Aorta (tissue), 5 donors: Measurements from ENCODE around the gene GFOD1. TPM values are rescaled to one million over a fixed set of nuclear protein-coding genes. Genes with fewer than 3 reads are reported as not detected.
"Not testable (repeated sequence)": the region's sequence is repeated elsewhere in the genome, so short reads cannot be mapped to it uniquely, and the experiment has no call there.

ENCODE experiments used
- ATAC-seq: fragments of 200-7000 bp; cut with Tn5 transposase; one replicate; pipeline ENCODE4 v1.9.1; 2022; ENCODE audit warnings: moderate library complexity; ENCODE audit not compliant: low FRiP score
- DNase-seq, 2 donors: peaks; one replicate each; pipeline ENCODE4 v3.0.0-alpha.2; 2020
- H3K27ac ChIP-seq, 2 donors: one replicate each; pipeline ENCODE4 v1.5.1; 2013; ENCODE audit warnings: low read length in 2 of 2, mild to moderate bottlenecking in 2 of 2, moderate library complexity in 2 of 2, control low read depth in 1 of 2, inconsistent platforms in 1 of 2, low read depth in 1 of 2
- H3K27me3 ChIP-seq, 2 donors: one replicate each; pipeline ENCODE4 v1.6.1; 2013; ENCODE audit warnings: control low read depth in 1 of 2, low read length in 1 of 2, mild to moderate bottlenecking in 1 of 2, moderate library complexity in 1 of 2; ENCODE audit not compliant: insufficient read depth in 2 of 2, control insufficient read depth in 1 of 2
- H3K36me3 ChIP-seq, 2 donors: one replicate each; pipeline ENCODE4 v1.6.1; 2013; ENCODE audit warnings: control low read depth in 1 of 2, low read length in 1 of 2, mild to moderate bottlenecking in 1 of 2; ENCODE audit not compliant: insufficient read depth in 2 of 2, control insufficient read depth in 1 of 2
- H3K4me1 ChIP-seq, 2 donors: one replicate each; pipeline ENCODE4 v1.6.1; 2013; ENCODE audit warnings: low read length in 2 of 2, control low read depth in 1 of 2, mild to moderate bottlenecking in 1 of 2, moderate library complexity in 1 of 2; ENCODE audit not compliant: insufficient read depth in 2 of 2, control insufficient read depth in 1 of 2
- H3K4me3 ChIP-seq, 2 donors: one replicate each; pipeline ENCODE4 v1.5.1; 2013; ENCODE audit warnings: low read length in 2 of 2, control low read depth in 1 of 2, mild to moderate bottlenecking in 1 of 2
- H3K9me3 ChIP-seq: one replicate; pipeline ENCODE4 v1.6.1; 2013; ENCODE audit warnings: mild to moderate bottlenecking, low read length; ENCODE audit not compliant: control insufficient read depth
- WGBS, 2 donors: extraction: QIAGEN DNeasy Blood & Tissue Kit; methylation state at CpG; one replicate each; pipeline ENCODE4 v1.1.7; 2013; 5-methylcytosine and 5-hydroxymethylcytosine counted together
- intact Hi-C, 2 donors: fragments of 100-400 bp; cut with DNase I; formaldehyde crosslinking; loops; one replicate each; pipeline versions ENCODE4 v1.14.2 to v1.15.0; 2022
- polyA plus RNA-seq, 2 donors: library from polyadenylated mRNA; stranded (reverse); fragments of 200-250 nt; gene quantifications; one replicate each; pipeline ENCODE4 v1.2.3, GENCODE V29; 2013
- total RNA-seq, 2 donors: library from RNA; stranded (reverse); fragmentation: NEBNext Ultra II Directional; extraction: Animal tissue kit (Norgen Biotek cat#: 25700); gene quantifications; one replicate each; pipeline ENCODE4 v1.2.1, GENCODE V29; 2021
- donor health status: healthy with polysubstance abuse.
- donor health status: Bipolar disorder and iron deficiency.
- donor health status: DM: no; HTN: no; CAD: no.
- donor health status: DM: no; HTN: no; CAD: no.
- donor health status: DM: yes; HTN: yes; CAD: no.

The GFOD1 gene
- total and polyA plus RNA-seq, 4 donors, result 1.6 to 17.3 (median 9.2) TPM

DNA sequence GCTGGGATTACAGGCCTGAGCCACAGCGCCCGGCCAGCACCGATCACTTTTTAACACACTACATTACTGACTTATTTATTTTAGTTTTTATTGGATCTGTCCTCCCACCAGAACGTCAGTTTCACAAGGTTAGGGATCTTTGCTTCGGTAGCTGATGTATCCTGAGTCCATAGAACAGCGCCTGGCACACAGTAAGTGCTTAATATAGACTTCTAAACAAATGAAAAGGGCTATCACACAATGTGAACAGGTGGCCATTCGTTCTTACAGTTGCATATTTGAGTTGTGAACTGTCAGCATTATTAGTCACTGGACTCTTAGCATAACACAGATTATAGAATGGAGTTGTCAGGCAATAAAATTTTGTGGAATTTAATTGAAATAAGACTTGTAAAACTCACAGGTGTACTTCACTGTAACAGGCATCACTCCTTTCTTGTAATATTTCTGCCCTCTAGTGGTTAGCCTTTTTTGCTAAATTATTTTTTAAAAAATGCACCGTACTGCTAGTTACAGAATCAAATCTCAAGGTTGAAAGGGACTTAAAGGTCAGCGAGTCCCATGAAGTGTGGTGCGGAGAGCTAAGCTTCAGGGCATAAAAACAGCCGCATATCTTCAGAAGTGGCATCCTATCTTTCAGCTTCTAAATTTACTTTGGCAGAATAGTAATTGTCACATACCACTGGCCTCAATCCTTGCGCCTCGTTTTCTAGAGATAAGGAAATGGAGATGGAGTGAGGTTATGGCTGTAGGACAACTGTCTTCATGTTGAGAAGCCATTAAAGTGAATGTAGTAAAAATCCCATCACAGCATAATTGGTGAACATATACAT lies 155.7 kb downstream of the GFOD1 start:
- intact Hi-C loops, result loop anchor here (5.0 to 10.0 kb wide), 2 partner anchors 419 to 697 kb away; no protein-coding TSS in a partner anchor

DNA sequence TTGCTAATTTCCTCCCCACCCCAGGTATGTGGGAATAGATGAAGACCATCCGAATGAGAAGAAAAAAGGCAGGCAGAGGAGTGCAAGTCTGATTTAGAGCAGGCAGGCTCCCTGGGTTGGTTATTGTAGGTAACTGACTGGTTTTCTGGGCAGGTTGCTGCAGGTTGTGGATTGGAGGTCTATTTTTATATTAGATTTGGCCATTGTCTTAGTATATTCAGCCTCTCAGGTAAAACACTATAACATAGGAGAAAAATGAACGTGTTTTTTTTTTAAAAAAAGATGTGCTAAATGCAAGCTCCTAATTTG lies 158.6 kb downstream of the GFOD1 start:
- H3K27me3 ChIP-seq, result no peaks in the 10 kb centered on the region
- 3 to 5% methylated on average over 2 of the region's 2 CpGs for WGBS, 2 donors
- H3K36me3 ChIP-seq, result no peaks in the 10 kb centered on the region
- H3K4me1 ChIP-seq, result no peaks in the 10 kb centered on the region
- ATAC-seq (no peak), DNase-seq (no peak)
- H3K4me3 ChIP-seq, result peak overlapping the region; percentile 73 to 82
- intact Hi-C loops, result loop anchor here in 1 of 2 donors (2.0 to 5.0 kb wide), 3 partner anchors 97 to 418 kb away; no protein-coding TSS in a partner anchor
- H3K27ac ChIP-seq, result peak overlapping the region in 1 of 2 donors; percentile 48
- H3K9me3 ChIP-seq, result no peaks in the 10 kb centered on the region

More for the DNA sequence above, 155.7 kb downstream of the GFOD1 start:
- Histone ChIP-seq H3K36me3 (no peaks in the 10 kb centered on the region), H3K27me3 (no peaks in the 10 kb centered on the region), H3K9me3 (no peaks in the 10 kb centered on the region), H3K4me3 (no peak overlapping the region), H3K27ac (no peak overlapping the region), H3K4me1 (no peaks in the 10 kb centered on the region)
- DNase-seq (no peak), ATAC-seq (no peak)
- WGBS, 2 donors, result 41 to 46% methylated on average over 13 of the region's 13 CpGs

DNA sequence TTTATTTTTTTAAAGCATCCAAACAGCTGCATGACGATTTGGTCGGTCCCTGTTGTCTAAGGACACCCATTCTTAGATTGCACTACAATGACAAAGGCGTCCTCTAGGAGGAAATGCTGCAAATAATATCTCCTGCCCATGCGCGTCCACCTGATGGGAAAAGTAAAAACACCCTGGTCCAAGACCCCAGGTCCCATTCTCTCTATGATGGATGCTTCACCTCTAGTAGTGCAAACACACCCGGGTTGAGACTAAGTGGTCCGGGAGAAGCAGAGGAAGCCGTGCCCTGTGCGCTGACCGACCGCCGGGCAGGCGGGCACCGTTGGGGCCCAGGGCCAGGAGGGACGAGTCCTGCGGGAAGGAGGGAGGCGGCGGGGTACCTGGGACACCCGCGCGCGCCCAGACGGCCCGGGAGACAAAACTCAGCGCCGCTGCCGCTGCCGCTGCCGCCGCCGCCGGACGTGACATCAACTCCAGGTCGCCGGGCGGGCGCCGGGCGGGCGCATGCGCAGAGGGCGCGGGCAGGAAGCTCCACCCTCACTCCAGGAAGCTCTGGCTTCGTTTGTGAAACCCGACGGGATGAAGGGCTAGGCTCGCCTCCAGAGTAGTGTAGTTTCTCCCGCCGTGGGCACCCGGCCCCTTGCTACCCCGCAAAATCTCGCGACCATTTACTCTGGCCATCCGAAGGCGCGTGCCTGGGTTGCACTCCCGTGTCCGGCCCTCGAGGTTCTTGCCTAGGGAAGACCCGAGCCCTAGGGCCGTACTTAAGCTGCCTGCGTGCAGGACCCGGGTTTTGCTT lies 159.1 kb downstream of the GFOD1 start, which contains the start of gene TBC1D7:
Gene TBC1D7, minus strand, starts transcription at position 462 of the 799 bp plus-strand sequence. CDS start 1,639 bp downstream, outside the sequence.
- Histone ChIP-seq H3K4me1 (no peaks in the 10 kb centered on the region), H3K4me3 (peak within 1 kb of the TSS; percentile 82 to 92), H3K9me3 (no peaks in the 10 kb centered on the region), H3K27ac (peak within 1 kb of the TSS; percentile 23 to 89), H3K27me3 (no peaks in the 10 kb centered on the region), H3K36me3 (no peaks in the 10 kb centered on the region)
- DNase-seq (peak; percentile 96 to 97), ATAC-seq (peak; percentile 97)
- intact Hi-C loops, result loop anchor here in 1 of 2 donors (2.0 to 5.0 kb wide), 3 partner anchors 96 to 417 kb away; no protein-coding TSS in a partner anchor
- WGBS, 2 donors, result 0% methylated on average over 59 to 63 of the region's 63 CpGs

DNA sequence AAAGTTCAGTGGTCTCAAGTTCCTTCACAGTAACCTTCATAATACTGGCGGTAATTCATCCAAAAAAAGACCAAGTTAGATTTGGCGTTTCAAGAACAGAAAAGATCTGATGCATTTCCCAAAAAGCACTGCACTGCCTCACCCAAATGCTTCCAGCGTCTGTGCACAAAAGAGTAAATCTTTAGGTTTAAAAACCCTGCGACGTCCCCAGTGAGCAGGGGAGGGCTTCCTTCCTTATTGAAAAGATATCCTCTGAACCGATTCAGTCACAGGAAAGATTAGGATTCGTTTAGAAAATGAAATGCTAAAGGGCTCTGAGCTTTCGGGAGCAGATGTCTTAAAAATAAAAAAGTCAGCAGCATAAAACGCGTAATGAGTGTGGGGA lies 159.7 kb downstream of the GFOD1 start:
- H3K27me3 ChIP-seq, result no peaks in the 10 kb centered on the region
- no peaks in the 10 kb centered on the region for H3K36me3 ChIP-seq
- ATAC-seq (no peak), DNase-seq (no peak)
- 0% methylated on average over 10 of the region's 10 CpGs for WGBS, 2 donors
- H3K4me1 ChIP-seq, result no peaks in the 10 kb centered on the region
- intact Hi-C loops, result loop anchor here in 1 of 2 donors (2.0 to 5.0 kb wide), 3 partner anchors 95 to 417 kb away; no protein-coding TSS in a partner anchor
- H3K9me3 ChIP-seq, result no peaks in the 10 kb centered on the region
- H3K4me3 ChIP-seq, result peak overlapping the region; percentile 82 to 92
- H3K27ac ChIP-seq, result no peak overlapping the region

DNA sequence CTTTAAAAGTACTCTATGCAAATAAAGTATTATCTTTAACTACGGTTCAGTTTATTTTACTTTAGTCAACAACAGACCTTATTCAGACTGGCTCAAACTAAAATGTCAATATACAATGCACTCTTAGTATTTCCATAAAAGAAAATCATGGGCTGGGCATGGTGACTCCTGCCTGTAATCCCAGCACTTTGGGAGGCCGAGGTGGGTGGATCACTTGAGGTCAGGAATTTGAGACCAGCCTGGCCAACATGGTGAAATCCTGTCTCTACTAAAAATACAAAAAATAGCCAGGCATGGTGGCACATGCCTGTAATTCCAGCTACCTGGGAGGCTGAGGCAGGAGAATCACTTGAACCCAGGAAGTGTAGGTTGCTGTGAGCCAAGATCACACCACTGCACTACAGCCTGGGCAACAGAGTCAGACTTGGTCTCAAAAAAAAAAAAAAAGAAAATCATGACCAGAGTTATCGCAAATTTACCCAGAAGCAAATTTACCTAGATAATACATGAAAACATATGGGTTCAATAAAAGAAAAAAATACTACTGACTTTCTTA lies 161.3 kb downstream of the GFOD1 start:
- 87 to 90% methylated on average over 3 of the region's 3 CpGs for WGBS, 2 donors
- H3K4me3 ChIP-seq, DNase-seq, H3K9me3 ChIP-seq, ATAC-seq, H3K27ac ChIP-seq, H3K36me3 ChIP-seq, H3K27me3 ChIP-seq, H3K4me1 ChIP-seq: not testable (repeated sequence)
- intact Hi-C loops, result loop anchor here in 1 of 2 donors (5.0 kb wide), 1 partner anchor 94 kb away; no protein-coding TSS in a partner anchor

DNA sequence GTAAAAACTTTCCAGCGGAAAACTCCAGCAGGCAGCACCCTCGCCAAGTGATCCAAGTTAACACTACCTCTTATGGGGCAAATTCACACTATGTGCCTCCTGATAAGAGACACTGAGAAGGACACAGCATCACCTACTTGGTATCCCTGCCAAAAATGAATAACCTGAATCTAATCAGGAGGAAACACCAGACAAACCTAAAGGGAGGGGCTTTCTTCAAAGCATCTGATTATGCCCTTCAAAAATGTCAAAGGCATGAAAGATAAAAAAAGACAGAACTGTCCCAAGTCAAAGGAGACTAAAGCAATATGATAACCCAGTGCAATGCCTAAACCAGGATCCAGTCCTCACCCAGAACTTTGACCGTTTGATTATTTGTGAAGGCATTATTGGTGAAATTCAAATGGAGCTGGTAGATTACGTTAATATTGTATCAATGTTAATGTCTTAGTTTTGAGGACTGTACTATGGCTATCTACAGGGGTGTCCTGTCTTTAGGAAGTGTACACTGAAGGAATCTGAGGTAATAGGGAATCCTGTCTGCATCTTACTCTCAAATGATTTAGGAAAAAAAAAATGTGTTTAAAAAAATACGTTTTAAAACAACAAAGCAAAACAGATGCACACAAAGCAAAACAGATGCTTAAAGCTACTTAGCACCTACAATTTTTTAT lies 167.4 kb downstream of the GFOD1 start:
- no peak for ATAC-seq
- H3K27me3 ChIP-seq, result no peaks in the 10 kb centered on the region
- DNase-seq, result no peak
- no peaks in the 10 kb centered on the region for H3K9me3 ChIP-seq
- H3K27ac ChIP-seq, result no peak overlapping the region
- intact Hi-C loops, result no loop called here
- H3K4me3 ChIP-seq, result no peak overlapping the region
- H3K36me3 ChIP-seq, result peaks cover 8 to 11% of the 10 kb centered on the region in 2 donors
- H3K4me1 ChIP-seq, result no peaks in the 10 kb centered on the region
- whole genome bisulfite sequencing, 2 donors, result 92 to 93% methylated on average over 5 of the region's 5 CpGs

DNA sequence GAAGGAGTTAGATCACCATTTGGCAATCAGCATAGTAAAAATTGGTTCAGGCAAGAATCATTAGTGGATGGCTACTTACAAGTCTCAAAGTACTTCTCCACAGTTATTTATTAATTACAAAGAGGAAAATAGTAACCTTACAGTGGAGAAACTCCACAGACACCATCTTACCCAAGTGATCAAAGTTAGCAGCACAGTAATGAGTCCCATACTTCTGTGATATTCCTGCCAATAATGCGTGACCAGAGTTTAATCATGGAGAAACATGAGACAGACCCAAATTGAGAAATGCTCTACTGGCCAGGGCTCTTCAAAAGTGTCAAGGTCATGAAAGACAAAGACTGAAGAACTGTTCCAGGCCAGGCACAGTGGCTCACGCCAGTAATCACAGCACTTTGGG lies 168.6 kb downstream of the GFOD1 start:
- intact Hi-C loops, result no loop called here
- 94 to 98% methylated on average over 2 of the region's 2 CpGs for WGBS, 2 donors
- ATAC-seq (no peak), DNase-seq (no peak)
- H3K27me3 ChIP-seq, result no peaks in the 10 kb centered on the region
- H3K4me3 ChIP-seq, result no peak overlapping the region
- no peaks in the 10 kb centered on the region for H3K4me1 ChIP-seq
- H3K36me3 ChIP-seq, result peaks cover 8 to 11% of the 10 kb centered on the region in 2 donors
- H3K9me3 ChIP-seq, result no peaks in the 10 kb centered on the region
- H3K27ac ChIP-seq, result no peak overlapping the region

DNA sequence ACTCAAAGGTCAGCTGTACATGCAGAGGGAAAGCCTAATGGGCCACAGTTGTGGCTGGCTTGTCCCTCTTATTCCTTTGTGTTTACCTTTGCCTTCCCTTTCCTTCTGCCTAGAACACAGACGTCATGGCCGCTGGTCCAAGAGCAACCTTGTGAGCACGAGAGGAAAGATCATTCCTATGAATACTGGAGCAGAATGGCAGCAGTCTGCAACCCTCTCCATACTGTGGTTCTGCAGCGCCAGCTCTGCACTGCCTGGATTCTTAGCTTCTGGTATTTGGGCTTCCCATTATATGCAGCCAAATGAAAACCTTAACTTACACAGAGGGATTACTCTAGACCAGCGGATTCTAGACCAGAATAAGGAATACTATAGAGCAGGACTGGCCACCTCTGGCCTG lies 171.5 kb downstream of the GFOD1 start:
- 94% methylated on average over 5 of the region's 5 CpGs for WGBS, 2 donors
- H3K36me3 ChIP-seq, result peaks cover 6 to 10% of the 10 kb centered on the region in 2 donors
- no peak overlapping the region for H3K27ac ChIP-seq
- ATAC-seq, result no peak
- intact Hi-C loops, result no loop called here
- no peak overlapping the region for H3K4me3 ChIP-seq
- H3K4me1 ChIP-seq, result peaks cover 0 to 4% of the 10 kb centered on the region in 2 donors
- no peaks in the 10 kb centered on the region for H3K9me3 ChIP-seq
- H3K27me3 ChIP-seq, result no peaks in the 10 kb centered on the region
- no peak for DNase-seq
